Gastrocnemius medialis (tissue), 4 donors: ENCODE data around the gene LAMA4.

Experiments used
- POLR2A ChIP-seq, 2 donors: fragments of 450-650 bp; IDR thresholded peaks; one replicate each; pipeline ENCODE4 v1.6.1; 2017; ENCODE audit warnings: antibody characterized with exemption in 2 of 2, mild to moderate bottlenecking in 2 of 2, moderate library complexity in 2 of 2
- TF ChIP-seq, protein P1 (sequence below), 5 experiments: fragments of 450-650 bp in 3 of 5; fragments of 200-600 bp in 2 of 5; sonication (generic) in 2 of 5; IDR thresholded peaks in 4 of 5; conservative IDR thresholded peaks in 1 of 5; 1 replicate in 4 of 5; 2 replicates in 1 of 5; pipeline ENCODE4 v1.5.1; 2016 to 2019; ENCODE audit warnings: antibody characterized with exemption in 5 of 5, mild to moderate bottlenecking in 3 of 5, moderate library complexity in 3 of 5

DNA sequence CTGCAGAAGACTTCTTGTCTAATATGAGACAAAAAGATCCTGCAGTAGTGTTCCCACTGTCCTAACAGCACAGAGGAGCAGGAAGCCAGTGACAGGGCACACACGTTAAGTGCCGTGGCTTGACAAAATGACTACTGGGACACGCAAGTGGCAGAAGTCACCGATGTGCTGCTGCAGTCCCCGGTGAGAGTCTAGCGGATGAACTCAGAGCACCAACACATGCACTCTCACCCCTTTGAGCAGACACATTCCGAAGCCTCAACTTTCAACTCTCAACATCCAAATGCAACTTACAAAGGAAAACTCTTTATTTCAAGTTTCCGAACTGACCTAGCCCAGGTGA is 898 bp downstream of the LAMA4 start:
- TF ChIP-seq, protein P1, sequence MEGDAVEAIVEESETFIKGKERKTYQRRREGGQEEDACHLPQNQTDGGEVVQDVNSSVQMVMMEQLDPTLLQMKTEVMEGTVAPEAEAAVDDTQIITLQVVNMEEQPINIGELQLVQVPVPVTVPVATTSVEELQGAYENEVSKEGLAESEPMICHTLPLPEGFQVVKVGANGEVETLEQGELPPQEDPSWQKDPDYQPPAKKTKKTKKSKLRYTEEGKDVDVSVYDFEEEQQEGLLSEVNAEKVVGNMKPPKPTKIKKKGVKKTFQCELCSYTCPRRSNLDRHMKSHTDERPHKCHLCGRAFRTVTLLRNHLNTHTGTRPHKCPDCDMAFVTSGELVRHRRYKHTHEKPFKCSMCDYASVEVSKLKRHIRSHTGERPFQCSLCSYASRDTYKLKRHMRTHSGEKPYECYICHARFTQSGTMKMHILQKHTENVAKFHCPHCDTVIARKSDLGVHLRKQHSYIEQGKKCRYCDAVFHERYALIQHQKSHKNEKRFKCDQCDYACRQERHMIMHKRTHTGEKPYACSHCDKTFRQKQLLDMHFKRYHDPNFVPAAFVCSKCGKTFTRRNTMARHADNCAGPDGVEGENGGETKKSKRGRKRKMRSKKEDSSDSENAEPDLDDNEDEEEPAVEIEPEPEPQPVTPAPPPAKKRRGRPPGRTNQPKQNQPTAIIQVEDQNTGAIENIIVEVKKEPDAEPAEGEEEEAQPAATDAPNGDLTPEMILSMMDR (IDR thresholded peaks at IDR 0.05 in 4 of 5, conservative IDR thresholded peaks at IDR 0.05 in 1 of 5), result no peak
- TF ChIP-seq POLR2A (IDR thresholded peaks at IDR 0.05), result peak in 1 of 2 donors; percentile 7
